ENCODE results near the gene METAP1D. TPM values are rescaled to one million over a fixed set of nuclear protein-coding genes. Genes with fewer than 3 reads are reported as not detected.

The METAP1D gene
- total and polyA plus RNA-seq, 4 donors = 2.5 to 17.8 (median 3.0) TPM

- Histone ChIP-seq H3K9ac (ENCODE audit: insufficient read depth in 1 of 2, low read length in 2 of 2) (no peak overlapping the region), H3K9me3 (ENCODE audit: control insufficient read depth in 4 of 4, insufficient read depth in 3 of 4, low read length in 3 of 4) (peaks cover 0 to 6% (median 0%) of the 10 kb centered on the region in 4 donors), H3K4me3 (no peak overlapping the region), H3K36me3 (ENCODE audit: control insufficient read depth in 4 of 4, insufficient read depth in 4 of 4, low read length in 4 of 4) (no peaks in the 10 kb centered on the region), H3K27ac (ENCODE audit: low read depth in 1 of 2, low read length in 1 of 2) (no peak overlapping the region), H3K4me1 (ENCODE audit: control insufficient read depth in 5 of 5, insufficient read depth in 5 of 5, low read length in 5 of 5) (peaks cover 4 to 54% (median 9%) of the 10 kb centered on the region in 5 donors), H3K27me3 (ENCODE audit: control insufficient read depth in 3 of 3, insufficient read depth in 3 of 3, low read length in 2 of 3) (peaks cover 0 to 91% (median 84%) of the 10 kb centered on the region in 3 donors)
- ATAC-seq (ENCODE audit: insufficient read depth, low FRiP score) (no peak), DNase-seq (peak in 1 of 3 donors; percentile 5)
- 3 to 7% methylated on average over 69 to 72 of the region's 72 CpGs for WGBS, 2 donors
- no peak for TF ChIP-seq CTCF (IDR thresholded peaks at IDR 0.05; ENCODE audit: control extremely low read depth, extremely low read depth)
These were observed 100.6 kb downstream of the METAP1D start for GRCh38 chr2:172100080-172100934.

- DNase-seq (peak in 2 of 3 donors; percentile 46 to 52), ATAC-seq (ENCODE audit: insufficient read depth, low FRiP score) (no peak)
- Histone ChIP-seq H3K4me3 (no peak overlapping the region), H3K27me3 (ENCODE audit: control insufficient read depth in 3 of 3, insufficient read depth in 3 of 3, low read length in 2 of 3) (peaks cover 0 to 91% (median 87%) of the 10 kb centered on the region in 3 donors), H3K9ac (ENCODE audit: insufficient read depth in 1 of 2, low read length in 2 of 2) (no peak overlapping the region), H3K27ac (ENCODE audit: low read depth in 1 of 2, low read length in 1 of 2) (no peak overlapping the region), H3K4me1 (ENCODE audit: control insufficient read depth in 5 of 5, insufficient read depth in 5 of 5, low read length in 5 of 5) (peaks cover 0 to 52% (median 9%) of the 10 kb centered on the region in 5 donors), H3K36me3 (ENCODE audit: control insufficient read depth in 4 of 4, insufficient read depth in 4 of 4, low read length in 4 of 4) (no peaks in the 10 kb centered on the region), H3K9me3 (ENCODE audit: control insufficient read depth in 4 of 4, insufficient read depth in 3 of 4, low read length in 3 of 4) (peaks cover 0 to 9% (median 0%) of the 10 kb centered on the region in 4 donors)
- TF ChIP-seq CTCF (IDR thresholded peaks at IDR 0.05; ENCODE audit: control extremely low read depth, extremely low read depth) = no peak
- 3 to 9% methylated on average over 52 to 54 of the region's 54 CpGs for WGBS, 2 donors
These were observed 101.4 kb downstream of the METAP1D start for GRCh38 chr2:172100935-172101820.

GRCh38 chr2:172101821-172102390 lies 102.2 kb downstream of the METAP1D start:
- H3K9me3 ChIP-seq (ENCODE audit: control insufficient read depth in 4 of 4, insufficient read depth in 3 of 4, low read length in 3 of 4) = peaks cover 0 to 9% (median 0%) of the 10 kb centered on the region in 4 donors
- no peak overlapping the region for H3K9ac ChIP-seq (ENCODE audit: insufficient read depth in 1 of 2, low read length in 2 of 2)
- no peak for ATAC-seq (ENCODE audit: insufficient read depth, low FRiP score)
- TF ChIP-seq CTCF (IDR thresholded peaks at IDR 0.05; ENCODE audit: control extremely low read depth, extremely low read depth) = no peak
- WGBS, 2 donors = 1 to 6% methylated on average over 25 to 36 of the region's 36 CpGs
- no peak overlapping the region for H3K4me3 ChIP-seq
- H3K27me3 ChIP-seq (ENCODE audit: control insufficient read depth in 3 of 3, insufficient read depth in 3 of 3, low read length in 2 of 3) = peaks cover 0 to 91% (median 89%) of the 10 kb centered on the region in 3 donors
- DNase-seq = peak in 2 of 3 donors; percentile 38 to 49
- no peaks in the 10 kb centered on the region for H3K36me3 ChIP-seq (ENCODE audit: control insufficient read depth in 4 of 4, insufficient read depth in 4 of 4, low read length in 4 of 4)
- no peak overlapping the region for H3K27ac ChIP-seq (ENCODE audit: low read depth in 1 of 2, low read length in 1 of 2)
- H3K4me1 ChIP-seq (ENCODE audit: control insufficient read depth in 5 of 5, insufficient read depth in 5 of 5, low read length in 5 of 5) = peaks cover 0 to 52% (median 9%) of the 10 kb centered on the region in 5 donors

All from lung (tissue), 12 donors.